Ovary (tissue), 3 donors: ENCODE results near the gene DISP2.

ENCODE experiments used
- CTCF ChIP-seq, 3 donors: fragments of 450-650 bp in 2 of 3; fragments of 200-600 bp in 1 of 3; IDR thresholded peaks; one replicate each; pipeline versions ENCODE4 v1.5.1 to v1.8.0; 2016 to 2022; ENCODE audit warnings: antibody characterized with exemption in 3 of 3, mild to moderate bottlenecking in 1 of 3
- EP300 ChIP-seq: sonication (generic); formaldehyde crosslinking; IDR thresholded peaks from one replicate; pipeline ENCODE4 v1.6.1; 2017; ENCODE audit warnings: antibody characterized with exemption
- donor health status: DM: no; HTN: no; CAD: no.

GRCh38 chr15:40317580-40317979, 40.4 kb upstream of the DISP2 start:
- no peak for TF ChIP-seq CTCF (IDR thresholded peaks at IDR 0.05)
- TF ChIP-seq EP300 = no peak
